Glutamatergic neuron (in vitro differentiated cells): ENCODE results near the gene CBX3. TPM values are rescaled to one million over a fixed set of nuclear protein-coding genes. Genes with fewer than 3 reads are reported as not detected.

Experiments used
- DNase-seq: peaks from one replicate; pipeline ENCODE4 v3.0.0; 2022
- H3K27ac Mint-ChIP-seq: one replicate; pipeline ENCODE4 v1.8.0; 2020; ENCODE audit warnings: mild to moderate bottlenecking, mixed read lengths, inconsistent platforms; ENCODE audit not compliant: unreplicated experiment
- H3K27me3 Mint-ChIP-seq: one replicate; pipeline ENCODE4 v1.8.0; 2020; ENCODE audit warnings: mild to moderate bottlenecking, moderate library complexity, mixed read lengths, inconsistent platforms; ENCODE audit not compliant: unreplicated experiment
- H3K36me3 Mint-ChIP-seq: one replicate; pipeline ENCODE4 v1.8.0; 2020; ENCODE audit warnings: mild to moderate bottlenecking, mixed read lengths, inconsistent platforms; ENCODE audit not compliant: unreplicated experiment
- H3K4me1 Mint-ChIP-seq: one replicate; pipeline ENCODE4 v1.8.0; 2020; ENCODE audit warnings: mild to moderate bottlenecking, low read depth, mixed read lengths, inconsistent platforms; ENCODE audit not compliant: unreplicated experiment
- H3K4me3 Mint-ChIP-seq: one replicate; pipeline ENCODE4 v1.8.0; 2020; ENCODE audit warnings: mild to moderate bottlenecking, mixed read lengths, inconsistent platforms; ENCODE audit not compliant: unreplicated experiment
- H3K9me3 Mint-ChIP-seq: one replicate; pipeline ENCODE4 v1.8.0; 2020; ENCODE audit warnings: mild to moderate bottlenecking, moderate library complexity, mixed read lengths, inconsistent platforms; ENCODE audit not compliant: unreplicated experiment
- total RNA-seq: library from RNA; stranded (reverse); fragmentation: NEBNext Ultra II Directional; extraction: Animal tissue kit (Norgen Biotek cat#: 25700); gene quantifications from one replicate; pipeline ENCODE4 v1.2.1, GENCODE V29; 2021; ENCODE audit not compliant: unreplicated experiment
- TF ChIP-seq, protein P1 (sequence below): fragments of 200-600 bp; sonication (generic); IDR thresholded peaks from one replicate; pipeline ENCODE4 v1.5.0; 2021; ENCODE audit not compliant: partially characterized antibody, unreplicated experiment

Gene CBX3
- total RNA-seq, 1 donor from 2014 or later: 191 TPM

DNA sequence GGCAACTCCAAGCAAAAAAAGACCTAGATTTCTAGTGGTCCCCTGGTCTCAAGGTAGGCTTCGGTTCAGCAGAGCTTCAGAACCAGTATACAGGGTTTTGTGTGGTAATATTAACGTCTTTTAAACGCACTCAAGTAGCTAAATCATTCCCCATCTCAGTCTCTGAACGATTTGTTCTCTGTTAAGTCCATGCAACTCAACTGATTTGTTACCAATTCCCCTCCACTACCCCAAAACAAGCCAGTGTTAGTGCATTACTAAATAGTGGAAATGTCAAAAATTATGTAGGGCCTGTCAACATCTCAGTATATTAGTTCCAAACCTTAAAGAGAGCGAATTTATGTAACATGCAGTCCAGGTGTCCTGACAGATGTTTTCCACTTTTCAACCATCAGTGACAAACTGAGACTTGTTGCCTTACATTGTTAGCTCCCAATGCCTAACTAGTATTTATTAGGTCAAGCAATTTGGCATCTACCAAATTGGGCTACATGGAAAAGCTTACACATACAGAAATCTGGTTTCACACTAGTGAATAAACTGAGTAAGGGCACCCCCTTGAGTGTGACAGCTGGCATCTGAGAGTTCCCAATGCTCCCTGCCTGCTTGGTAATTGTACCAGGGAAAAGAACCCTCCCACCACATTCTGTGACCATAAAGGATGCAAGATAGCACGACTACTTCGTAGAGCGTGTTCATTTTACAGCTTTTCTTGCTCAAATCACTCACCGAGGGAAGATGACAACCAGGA is 13.2 kb upstream of the CBX3 start:
- H3K27ac Mint-ChIP-seq: peak overlapping the region; percentile 76
- TF ChIP-seq, protein P1, sequence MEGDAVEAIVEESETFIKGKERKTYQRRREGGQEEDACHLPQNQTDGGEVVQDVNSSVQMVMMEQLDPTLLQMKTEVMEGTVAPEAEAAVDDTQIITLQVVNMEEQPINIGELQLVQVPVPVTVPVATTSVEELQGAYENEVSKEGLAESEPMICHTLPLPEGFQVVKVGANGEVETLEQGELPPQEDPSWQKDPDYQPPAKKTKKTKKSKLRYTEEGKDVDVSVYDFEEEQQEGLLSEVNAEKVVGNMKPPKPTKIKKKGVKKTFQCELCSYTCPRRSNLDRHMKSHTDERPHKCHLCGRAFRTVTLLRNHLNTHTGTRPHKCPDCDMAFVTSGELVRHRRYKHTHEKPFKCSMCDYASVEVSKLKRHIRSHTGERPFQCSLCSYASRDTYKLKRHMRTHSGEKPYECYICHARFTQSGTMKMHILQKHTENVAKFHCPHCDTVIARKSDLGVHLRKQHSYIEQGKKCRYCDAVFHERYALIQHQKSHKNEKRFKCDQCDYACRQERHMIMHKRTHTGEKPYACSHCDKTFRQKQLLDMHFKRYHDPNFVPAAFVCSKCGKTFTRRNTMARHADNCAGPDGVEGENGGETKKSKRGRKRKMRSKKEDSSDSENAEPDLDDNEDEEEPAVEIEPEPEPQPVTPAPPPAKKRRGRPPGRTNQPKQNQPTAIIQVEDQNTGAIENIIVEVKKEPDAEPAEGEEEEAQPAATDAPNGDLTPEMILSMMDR: no peak
- DNase-seq: no peak
- H3K36me3 Mint-ChIP-seq: peaks cover 5% of the 10 kb centered on the region
- peaks cover 4% of the 10 kb centered on the region for H3K4me1 Mint-ChIP-seq
- no peak overlapping the region for H3K4me3 Mint-ChIP-seq
- peaks cover 6% of the 10 kb centered on the region for H3K9me3 Mint-ChIP-seq
- H3K27me3 Mint-ChIP-seq: peaks cover 4% of the 10 kb centered on the region

DNA sequence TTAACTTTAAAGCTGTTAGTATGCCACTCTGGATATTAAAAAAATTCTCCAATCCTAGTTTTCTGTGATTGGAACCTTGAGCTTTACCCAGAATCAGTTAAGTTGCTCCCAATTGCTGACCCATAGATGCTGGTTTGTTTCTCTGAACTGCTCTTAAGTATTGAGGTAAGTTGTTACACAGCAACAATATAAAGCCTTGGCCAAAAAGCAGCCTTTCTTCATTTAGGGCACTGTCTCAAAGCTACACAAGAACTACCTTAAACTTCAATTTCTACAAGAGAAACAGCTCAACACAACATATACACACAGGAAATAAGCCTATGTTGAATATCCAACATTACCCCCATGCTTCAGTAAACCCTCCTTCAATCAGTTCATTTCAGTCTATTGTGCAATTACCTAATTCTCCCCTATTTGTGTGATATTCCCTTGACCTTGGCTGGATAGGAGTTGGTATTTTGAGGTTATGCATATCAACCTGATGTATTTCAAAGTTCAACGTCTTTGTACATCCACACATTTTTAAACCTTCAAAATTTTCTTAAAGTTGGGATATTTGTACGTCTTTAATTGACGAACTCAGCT is 12.5 kb upstream of the CBX3 start:
- Mint-ChIP-seq H3K9me3 (peaks cover 6% of the 10 kb centered on the region), H3K36me3 (peaks cover 5% of the 10 kb centered on the region), H3K27me3 (peaks cover 4% of the 10 kb centered on the region), H3K4me1 (peaks cover 7% of the 10 kb centered on the region), H3K4me3 (no peak overlapping the region), H3K27ac (no peak overlapping the region)
- TF ChIP-seq, protein P1: no peak
- DNase-seq: no peak

DNA sequence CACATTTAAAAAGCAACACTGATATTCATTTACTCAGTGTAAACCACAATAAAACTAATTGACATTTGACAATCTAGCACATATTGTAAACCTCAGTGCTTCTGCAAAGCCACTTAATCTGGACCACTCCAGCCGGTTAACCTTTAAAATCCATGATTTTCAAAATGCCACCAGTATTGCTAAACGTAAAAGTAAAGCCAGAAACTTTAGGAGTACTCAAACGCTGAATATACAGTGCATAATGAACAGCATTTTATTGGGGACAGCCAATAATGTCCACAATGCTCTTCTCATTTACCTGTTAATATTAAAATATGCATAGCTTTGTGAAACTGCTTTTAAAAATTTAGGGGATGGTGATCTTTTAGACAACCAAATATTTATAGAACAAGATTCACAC is 11.8 kb upstream of the CBX3 start:
- Mint-ChIP-seq H3K36me3 (peaks cover 5% of the 10 kb centered on the region), H3K27ac (no peak overlapping the region), H3K4me1 (peaks cover 7% of the 10 kb centered on the region), H3K27me3 (peaks cover 4% of the 10 kb centered on the region), H3K4me3 (no peak overlapping the region), H3K9me3 (peaks cover 4% of the 10 kb centered on the region)
- TF ChIP-seq, protein P1: no peak
- DNase-seq: no peak

DNA sequence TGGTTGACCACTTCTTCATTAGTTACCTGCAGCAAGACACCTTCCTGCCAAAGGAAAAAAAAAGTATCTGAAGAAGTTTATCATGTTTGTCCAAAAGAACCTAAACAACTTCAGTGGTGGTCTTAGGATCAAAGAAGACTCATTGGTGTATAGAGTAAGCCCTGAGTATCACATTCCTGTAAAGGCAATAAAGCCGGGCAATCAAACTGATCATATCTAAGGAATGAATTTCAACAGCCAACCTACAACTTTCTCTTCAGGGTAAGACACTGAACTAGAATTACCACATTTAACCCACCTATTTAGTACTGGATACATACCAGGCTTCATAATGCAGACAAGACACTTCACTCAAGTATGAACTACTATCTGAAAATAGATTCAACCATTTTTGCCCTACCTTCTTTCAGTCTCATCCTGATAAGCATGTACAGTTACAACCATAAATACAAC is 11.1 kb upstream of the CBX3 start:
- H3K36me3 Mint-ChIP-seq: peaks cover 5% of the 10 kb centered on the region
- peaks cover 4% of the 10 kb centered on the region for H3K9me3 Mint-ChIP-seq
- TF ChIP-seq, protein P1: no peak
- peak overlapping the region; percentile 5 for H3K27ac Mint-ChIP-seq
- no peak for DNase-seq
- peaks cover 7% of the 10 kb centered on the region for H3K4me1 Mint-ChIP-seq
- peaks cover 4% of the 10 kb centered on the region for H3K27me3 Mint-ChIP-seq
- no peak overlapping the region for H3K4me3 Mint-ChIP-seq
